Stimulated activated CD8-positive, alpha-beta memory T cell treated with anti-CD3 and anti-CD28 coated beads, Interleukin-4, amount 100 ng/mL, for 1 hour (primary cell): ENCODE data around the gene PFAS.
"Not testable (repeated sequence)": the region's sequence is repeated elsewhere in the genome, so short reads cannot be mapped to it uniquely, and the experiment has no call there.

Experiments used
- DNase-seq, 2 donors: peaks; one replicate each; pipeline ENCODE4 v3.0.0-alpha.2; 2020; ENCODE audit warnings: low read depth in 2 of 2, low spot score in 1 of 2

The PFAS gene

DNA sequence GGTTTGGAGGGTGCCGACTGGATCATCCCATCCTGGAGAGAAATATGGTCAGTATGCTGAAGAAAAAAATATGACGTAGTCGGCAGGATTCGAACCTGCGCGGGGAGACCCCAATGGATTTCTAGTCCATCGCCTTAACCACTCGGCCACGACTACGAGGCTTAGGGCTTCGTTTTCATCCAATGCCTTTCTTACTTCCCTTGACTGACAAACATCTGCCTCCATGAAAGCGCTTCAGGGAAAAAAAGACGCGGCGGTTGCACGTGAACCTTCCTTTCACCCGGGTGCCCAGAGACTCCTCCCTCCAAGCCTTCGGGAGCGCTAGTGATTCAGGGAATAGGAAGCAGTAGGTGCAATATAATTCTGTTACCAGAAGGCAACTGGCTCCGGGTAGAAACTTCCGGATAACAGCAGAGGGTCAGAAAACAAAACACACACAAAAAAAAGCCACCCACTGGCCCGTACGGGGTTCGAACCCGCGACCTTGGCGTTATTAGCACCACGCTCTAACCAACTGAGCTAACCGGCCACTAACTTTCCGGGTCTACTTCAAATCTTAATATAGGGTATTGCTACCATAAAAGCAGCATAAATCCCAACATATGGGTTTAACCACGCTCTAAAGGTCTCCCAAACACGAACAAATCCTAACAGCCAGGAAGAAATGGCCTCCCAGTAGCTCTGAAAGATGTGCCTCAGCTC is 22.4 kb upstream of the PFAS start:
- DNase-seq: no peak

DNA sequence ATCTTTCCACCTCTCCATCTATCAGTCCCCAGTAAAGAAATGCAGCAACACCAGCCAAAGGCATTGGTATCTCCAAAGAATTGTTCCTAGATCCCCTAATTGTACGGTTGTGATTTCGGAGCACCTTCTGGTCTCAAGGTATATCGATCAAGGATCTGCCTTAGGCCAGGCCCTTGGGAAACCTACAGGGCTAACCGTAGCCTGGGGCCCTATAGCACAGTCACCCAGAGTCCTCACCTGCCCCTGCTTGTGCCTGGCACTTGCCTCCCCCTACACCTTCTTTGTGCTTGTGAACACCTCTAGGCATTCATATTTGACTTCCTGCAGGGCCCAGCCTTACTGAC is 21.9 kb upstream of the PFAS start:
- DNase-seq: no peak

DNA sequence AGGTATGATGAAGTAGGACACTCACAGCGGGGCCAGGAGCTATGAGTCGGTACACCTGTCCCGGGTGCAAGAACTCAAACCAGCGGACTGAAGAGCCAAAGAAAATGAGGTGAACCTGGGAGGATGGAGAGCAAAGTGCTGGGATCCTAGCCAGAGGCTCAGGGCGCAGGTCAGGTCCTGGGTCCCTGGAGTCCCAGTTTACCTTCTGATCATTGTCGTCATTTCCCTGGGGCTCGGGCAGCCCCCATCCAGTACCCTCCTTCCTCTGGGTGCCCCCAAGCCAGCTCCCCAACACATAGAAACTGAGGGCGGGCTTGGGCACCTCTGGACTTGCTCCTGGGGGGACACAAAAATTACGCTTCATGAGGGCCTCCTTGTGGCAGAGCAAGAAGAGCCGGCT is 17.4 kb upstream of the PFAS start:
- DNase-seq: no peak

DNA sequence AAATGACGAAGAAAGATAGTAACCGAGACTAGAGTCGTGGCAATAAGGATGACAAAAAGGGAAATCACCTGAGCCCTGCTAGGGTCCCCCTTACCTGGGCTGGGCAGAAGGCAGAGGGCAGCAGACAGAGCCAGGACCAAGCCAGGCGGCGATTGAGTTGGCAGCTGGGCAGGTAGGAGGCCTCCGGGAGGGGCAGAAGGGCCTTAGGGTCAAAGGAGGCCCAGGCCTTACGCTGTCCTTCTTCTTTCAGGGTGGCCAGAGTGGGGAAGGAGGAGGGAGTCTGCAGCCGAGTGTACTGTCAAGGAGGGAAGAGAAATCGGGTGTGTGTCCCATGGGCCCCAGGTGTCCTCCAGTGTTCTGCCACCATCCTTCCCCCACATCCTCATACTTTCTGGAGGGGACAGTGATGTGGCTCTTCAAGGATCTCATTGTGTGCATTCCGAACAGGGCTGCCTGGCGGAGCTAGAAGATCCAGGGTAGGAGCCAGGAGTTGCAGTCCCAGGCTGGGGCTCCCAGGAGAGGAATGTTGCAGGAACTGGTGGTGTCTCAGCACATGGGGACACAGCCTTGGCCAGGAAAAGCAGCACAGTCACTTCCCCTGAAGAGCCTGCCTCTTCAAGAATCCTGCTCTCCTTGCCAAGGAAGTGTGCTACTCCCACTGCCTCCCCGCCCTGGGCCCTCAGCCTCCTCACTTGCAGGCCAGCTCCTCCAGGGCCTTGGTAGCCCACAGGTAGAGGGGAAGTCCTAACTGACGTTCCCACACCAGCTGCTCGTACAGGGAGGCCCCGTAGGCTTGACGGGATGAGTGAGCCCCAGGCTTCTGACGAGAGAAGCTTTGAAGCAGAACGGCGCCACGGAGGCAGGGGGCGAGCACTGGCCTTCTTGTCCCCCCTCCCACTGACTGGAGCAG is 14.5 kb upstream of the PFAS start:
- no peak for DNase-seq

DNA sequence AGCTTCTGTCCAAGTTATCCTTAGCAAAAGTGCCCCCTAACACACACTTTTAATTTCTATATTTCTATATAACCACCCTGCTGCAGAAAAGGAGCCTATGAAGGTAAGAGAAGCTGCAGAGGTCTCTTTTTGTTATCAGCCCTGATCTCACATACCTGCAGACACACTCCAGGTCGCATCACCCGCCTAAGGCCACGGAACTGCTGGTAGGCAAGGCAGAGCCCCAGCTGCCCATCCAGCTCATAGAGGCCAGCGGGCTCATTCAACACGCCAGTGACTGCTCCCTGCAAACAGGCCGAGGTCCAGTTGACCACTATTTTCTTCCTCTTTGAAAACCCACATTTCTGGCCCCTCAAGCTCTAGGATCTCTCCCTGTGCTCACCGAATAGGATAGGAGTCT is 13.4 kb upstream of the PFAS start:
- no peak for DNase-seq

DNA sequence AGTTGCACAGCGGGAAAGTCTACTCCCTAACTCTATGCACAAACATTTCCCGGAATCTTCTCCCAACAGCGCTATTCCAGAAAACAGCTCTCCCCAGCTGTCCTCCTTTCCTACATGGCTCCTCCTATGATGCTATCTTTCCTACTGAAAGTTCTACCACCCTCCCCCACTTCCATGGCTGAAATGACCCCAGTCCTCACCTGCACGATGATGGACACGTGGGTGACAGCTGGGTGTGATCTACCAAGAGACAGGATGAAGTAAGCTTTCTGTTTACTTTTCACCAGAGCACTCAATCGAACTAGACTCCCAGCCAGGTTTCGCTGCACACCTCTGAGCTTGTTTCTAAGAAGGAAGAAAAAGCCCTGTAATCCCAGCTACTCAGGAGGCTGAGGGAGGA is 11.9 kb upstream of the PFAS start:
- DNase-seq: no peak

DNA sequence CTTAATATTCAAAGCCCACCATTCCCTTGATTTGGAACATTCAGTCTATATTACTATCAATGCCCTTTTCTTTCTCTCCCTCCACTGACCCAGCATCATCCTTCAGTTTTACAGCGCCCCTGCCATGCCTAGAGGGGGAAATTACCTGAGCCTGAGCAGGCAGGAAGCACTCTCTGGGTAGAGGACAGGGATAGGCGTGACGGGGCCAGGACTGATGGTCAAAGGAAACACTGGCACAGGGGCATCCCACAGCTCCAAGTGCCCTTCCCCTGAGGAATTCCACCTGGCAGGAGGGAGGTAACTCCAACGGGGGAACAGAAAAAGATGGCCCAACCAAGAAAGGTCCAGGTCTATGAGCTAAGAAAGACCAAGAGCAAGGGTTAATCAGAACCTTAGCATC is 11.2 kb upstream of the PFAS start:
- DNase-seq: no peak

DNA sequence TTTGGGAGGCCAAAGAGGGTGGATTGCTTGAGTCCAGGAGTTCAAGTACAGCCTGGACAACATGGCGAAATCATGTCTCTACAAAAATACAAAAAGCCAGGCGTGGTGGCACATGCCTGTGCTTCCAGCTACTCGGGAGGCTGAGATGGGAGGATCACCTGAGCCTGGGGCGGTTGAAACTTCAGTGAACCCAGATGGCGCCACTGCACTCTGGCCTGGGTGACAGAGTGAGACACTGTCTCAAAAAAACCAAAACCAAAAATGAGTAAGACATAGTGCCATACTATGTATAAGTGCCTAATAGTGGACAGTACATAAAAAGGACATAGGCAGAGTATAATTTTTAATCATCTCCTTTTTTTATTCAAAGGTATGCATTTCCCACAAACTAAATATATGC is 5.3 kb upstream of the PFAS start:
- no peak for DNase-seq

DNA sequence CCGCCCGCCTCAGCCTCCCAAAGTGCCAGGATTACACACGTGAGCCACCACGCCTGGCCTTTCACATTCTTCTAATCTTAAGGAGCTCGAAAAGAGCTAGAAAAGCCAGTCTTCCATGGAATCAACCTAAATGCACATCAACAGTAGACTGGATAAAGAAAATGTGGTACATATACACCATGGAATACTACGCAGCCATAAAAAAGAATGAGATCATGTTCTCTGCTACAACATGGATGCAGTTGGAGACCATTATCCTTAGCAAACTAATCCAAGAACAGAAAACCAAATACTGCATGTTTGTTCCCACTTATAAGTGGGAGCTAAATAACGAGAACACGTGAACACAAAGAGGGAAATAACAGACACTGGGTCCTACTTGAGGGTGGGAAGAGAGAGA is 4.3 kb upstream of the PFAS start:
- no peak for DNase-seq

DNA sequence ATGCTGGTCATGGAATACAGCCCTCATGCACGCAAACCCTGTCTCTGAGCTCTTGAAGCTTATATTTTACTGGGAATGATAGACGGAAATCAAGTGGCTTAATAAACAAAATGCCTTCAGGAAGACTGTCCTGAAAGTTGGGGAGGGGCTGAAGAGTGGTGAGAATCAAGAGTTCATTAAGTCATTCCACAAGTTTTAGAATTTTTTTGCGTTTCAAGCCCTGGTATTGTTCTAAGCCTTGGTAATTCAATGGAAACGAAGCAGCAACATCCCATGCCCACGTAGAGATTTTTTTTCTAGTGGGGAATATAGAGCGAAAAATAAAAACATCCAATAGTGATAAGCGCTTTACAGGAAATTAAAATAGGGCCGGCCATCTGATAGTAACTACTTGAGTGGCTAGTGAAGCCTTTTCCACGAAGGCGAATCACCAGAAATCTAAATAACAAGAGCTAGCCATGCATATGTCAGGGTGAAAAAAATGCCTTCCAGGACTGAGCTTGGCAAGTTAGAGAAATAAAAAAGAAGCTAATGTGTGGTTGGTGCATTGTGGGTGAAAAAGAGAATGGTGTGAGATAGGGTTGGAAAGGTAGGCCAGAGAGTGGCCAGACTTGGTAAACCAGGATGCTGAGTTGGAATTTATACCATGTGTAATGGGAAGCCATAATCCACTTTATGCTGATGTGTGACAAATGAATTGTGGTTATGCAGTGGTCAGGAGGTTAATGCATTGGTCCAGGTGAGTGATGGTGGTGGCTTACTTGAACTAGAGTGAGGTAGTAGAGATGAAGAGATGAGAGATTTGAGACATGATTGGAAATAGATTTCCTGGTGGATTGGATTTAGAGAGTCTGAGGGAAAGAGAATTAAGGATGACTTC is 772 bp downstream of the PFAS start:
- no peak for DNase-seq

DNA sequence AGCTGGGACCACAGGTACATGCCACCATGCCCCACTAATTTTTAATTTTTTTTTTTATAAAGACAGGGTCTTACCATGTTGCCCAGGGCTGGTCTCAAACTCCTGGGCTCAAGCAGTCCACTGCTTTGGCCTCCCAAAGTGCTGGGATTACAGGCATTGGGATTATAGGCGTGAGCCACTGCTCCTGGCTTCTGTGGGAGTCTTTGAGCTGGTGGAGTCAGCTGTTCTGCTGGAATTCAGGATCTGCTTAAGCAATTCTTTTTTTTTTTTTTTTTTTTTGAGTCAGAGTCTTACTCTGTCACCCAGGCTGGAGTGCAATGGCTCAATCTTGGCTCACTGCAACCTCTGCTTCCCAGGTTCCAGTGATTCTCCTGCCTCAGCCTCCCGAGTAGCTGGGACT is 2.3 kb downstream of the PFAS start:
- DNase-seq: not testable (repeated sequence)

DNA sequence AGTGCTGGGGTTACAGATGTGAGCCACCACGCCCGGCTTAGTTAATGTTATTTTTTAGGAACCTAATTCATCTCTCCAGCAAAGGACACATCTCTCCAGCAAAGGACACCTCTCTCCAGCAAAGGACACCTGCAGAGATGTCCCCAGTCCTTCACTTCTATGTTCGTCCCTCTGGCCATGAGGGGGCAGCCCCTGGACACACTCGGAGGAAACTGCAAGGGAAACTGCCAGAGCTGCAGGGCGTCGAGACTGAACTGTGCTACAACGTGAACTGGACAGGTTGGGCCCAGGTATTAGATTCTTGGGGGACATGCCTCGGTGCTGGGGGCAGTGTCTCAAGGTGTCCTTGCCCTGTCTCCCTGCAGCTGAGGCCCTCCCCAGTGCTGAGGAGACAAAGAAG is 4.7 kb downstream of the PFAS start:
- no peak for DNase-seq

DNA sequence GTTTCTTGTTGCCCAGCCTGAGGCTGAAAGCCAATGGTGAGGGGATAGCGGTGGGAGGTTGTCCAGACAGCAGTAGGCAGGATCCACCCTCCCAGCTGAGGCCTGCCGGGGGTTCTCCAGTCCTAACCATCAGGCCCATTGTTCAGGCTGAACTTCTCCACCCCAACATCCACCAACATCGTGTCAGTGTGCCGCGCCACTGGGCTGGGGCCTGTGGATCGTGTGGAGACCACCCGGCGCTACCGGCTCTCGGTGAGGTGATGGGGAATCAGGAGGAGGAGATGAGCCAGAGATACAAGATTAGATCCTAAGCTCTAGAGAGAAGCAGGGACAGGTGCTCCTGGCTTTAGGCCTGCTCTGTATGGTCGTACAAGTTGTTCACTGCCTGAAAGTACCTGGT is 5.8 kb downstream of the PFAS start:
- DNase-seq: no peak

DNA sequence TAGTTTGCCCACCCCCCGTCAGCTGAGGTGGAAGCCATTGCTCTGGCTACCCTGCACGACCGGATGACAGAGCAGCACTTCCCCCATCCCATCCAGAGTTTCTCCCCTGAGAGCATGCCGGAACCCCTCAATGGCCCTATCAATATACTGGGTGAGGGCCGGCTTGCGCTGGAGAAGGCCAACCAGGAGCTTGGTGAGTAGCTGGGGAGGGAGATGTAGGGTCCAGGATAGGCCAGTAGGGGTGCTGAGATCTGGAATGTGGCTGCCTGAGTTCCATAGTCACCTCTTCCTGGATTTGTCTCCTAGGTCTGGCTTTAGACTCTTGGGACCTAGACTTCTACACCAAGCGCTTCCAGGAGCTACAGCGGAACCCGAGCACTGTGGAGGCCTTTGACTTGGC is 6.4 kb downstream of the PFAS start:
- DNase-seq: no peak

DNA sequence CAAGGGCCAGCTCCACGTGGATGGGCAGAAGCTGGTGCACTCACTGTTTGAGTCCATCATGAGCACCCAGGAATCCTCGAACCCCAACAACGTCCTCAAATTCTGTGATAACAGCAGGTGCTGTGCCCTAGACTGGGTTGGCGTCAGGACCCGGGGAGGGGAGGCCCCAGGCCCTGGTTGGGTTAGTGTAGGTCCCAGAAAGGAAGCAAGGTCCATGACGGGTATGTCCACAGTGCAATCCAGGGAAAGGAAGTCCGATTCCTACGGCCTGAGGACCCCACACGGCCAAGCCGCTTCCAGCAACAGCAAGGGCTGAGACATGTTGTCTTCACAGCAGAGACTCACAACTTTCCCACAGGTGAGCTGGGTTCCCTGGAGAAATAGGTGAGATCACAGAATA is 7.2 kb downstream of the PFAS start:
- no peak for DNase-seq

DNA sequence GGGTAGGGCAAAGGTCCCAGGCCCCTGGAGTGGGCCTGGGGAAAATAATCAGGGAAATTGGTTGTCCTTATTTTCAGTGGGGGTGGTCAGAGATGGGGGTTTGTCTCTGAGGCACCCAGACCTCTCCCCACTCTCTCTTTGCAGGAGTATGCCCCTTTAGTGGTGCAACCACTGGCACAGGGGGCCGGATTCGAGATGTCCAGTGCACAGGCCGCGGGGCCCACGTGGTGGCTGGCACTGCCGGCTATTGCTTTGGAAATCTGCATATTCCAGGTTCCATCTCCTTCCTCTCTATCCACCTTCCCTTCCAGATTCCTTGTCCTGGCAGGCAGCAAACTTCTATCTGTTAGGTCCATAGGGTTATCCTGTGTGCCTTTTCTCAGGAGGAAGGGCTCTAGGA is 7.6 kb downstream of the PFAS start:
- DNase-seq: no peak

DNA sequence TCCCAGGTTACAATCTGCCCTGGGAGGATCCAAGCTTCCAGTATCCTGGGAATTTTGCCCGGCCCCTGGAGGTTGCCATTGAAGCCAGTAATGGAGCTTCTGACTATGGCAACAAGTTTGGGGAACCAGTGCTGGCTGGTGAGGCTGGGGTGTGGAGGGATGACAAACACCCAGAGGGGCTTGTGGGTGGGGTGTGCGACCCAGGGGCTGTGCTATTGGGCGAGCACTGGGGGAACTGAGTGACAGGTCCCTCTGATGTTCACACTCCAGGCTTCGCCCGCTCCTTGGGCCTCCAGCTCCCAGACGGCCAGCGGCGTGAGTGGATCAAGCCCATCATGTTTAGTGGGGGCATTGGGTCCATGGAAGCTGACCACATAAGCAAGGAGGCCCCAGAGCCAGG is 8.7 kb downstream of the PFAS start:
- DNase-seq: no peak

DNA sequence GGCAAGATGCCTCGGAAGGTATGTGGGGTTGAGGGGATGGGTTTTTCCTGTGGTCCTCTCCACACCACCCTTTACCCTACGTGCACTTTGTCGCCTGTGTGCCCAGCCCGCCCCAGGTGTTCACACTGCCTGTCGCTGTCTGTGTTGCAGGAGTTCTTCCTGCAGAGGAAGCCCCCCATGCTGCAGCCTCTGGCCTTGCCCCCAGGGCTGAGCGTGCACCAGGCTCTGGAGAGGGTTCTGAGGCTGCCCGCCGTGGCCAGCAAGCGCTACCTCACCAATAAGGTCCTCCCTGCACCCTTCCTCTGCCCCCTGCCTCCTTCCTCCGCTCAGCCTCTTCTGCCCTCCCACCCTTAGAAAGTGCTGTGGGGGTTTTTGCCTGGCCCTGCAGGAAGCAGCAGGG is 15.2 kb downstream of the PFAS start:
- DNase-seq: no peak

DNA sequence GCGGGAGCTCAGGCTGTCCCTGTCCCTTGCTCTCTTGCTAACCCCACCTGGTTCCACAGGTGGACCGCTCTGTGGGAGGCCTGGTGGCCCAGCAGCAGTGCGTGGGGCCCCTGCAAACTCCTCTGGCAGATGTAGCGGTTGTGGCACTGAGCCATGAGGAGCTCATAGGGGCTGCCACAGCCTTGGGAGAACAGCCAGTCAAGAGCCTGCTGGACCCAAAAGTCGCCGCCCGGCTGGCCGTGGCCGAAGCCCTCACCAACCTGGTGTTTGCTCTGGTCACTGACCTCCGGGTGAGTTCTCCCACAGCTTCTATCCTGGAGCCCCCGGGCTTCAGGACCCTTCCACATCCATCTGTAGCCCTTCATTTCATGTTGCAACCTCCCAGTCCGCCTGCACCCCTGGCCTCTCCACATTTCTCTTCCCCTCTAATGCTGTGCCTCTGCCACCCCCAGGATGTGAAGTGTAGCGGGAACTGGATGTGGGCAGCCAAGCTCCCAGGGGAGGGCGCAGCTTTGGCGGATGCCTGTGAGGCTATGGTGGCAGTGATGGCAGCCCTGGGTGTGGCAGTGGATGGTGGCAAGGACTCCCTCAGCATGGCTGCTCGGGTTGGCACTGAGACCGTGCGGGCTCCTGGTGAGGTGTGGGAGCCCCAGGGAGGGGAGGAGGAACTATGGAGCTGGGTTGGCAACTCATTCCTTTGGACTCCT is 15.9 kb downstream of the PFAS start:
- no peak for DNase-seq

DNA sequence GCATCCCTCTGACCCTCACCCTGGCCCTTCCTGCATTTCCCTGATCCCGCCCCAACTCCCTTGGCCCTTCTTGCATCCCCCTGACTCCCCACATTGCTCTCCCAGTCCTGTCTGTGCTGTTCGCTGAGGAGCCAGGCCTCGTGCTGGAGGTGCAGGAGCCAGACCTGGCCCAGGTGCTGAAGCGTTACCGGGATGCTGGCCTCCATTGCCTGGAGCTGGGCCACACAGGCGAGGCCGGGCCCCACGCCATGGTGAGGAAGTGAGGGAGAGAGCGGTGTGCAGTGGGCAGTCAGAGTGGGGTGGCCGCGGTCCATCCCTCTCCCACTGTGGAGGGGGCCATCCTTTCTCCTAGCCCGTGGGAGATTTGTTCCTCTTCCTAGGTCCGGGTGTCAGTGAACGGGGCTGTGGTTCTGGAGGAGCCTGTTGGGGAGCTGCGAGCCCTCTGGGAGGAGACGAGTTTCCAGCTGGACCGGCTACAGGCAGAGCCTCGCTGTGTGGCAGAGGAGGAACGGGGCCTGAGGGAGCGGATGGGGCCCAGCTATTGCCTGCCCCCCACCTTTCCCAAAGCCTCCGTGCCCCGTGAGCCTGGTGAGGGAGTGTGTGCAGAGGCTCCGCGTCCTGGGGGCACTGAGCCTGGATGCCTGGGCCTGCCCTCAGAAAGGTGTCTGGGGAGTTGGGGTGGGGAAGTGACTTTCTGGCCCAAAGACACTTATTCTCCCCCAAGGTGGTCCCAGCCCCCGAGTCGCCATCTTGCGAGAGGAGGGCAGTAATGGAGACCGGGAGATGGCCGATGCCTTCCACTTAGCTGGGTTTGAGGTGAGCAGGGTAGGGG is 17.8 kb downstream of the PFAS start:
- DNase-seq: no peak
